Measurements from ENCODE around the gene UBAP2L.
"Not testable (repeated sequence)": the region's sequence is repeated elsewhere in the genome, so short reads cannot be mapped to it uniquely, and the experiment has no call there.

Gene UBAP2L

DNA sequence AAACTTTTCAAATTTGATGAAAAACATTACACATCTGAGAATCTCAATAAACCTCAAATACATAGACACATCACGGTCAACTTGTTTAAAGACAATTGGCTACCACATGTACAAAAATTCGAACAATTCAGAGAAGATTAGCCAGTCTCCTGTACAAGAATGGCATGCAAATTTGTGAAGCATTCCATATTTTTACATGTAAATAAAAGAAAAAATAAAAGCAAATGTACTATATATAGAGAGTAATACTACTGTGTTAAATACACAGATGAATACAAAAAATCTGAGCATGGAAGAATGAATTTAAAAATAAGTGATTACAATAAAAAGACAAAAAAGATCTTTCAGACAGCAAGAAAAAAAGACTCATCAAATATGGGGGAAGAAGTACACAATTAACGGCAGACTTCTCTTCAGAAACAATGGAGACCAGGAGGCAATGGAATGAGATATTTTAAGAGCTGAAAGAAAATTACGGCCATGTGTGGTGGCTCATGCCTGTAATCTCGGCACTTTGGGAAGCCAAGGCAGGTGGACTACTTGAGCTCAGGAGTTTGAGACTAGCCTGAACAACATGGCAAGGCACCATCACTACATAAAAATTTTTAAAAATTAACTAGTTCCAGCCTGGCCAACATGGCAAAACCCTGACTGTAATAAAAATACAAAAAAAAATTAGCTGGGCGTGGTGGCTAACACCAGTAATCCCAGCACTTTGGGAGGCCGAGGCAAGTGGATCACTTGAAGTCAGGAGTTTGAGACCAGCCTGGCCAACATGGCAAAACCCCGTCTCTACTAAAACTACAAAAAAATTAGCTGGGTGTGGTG lies 74.9 kb downstream of the UBAP2L start:
- TF ChIP-seq, protein P1, sequence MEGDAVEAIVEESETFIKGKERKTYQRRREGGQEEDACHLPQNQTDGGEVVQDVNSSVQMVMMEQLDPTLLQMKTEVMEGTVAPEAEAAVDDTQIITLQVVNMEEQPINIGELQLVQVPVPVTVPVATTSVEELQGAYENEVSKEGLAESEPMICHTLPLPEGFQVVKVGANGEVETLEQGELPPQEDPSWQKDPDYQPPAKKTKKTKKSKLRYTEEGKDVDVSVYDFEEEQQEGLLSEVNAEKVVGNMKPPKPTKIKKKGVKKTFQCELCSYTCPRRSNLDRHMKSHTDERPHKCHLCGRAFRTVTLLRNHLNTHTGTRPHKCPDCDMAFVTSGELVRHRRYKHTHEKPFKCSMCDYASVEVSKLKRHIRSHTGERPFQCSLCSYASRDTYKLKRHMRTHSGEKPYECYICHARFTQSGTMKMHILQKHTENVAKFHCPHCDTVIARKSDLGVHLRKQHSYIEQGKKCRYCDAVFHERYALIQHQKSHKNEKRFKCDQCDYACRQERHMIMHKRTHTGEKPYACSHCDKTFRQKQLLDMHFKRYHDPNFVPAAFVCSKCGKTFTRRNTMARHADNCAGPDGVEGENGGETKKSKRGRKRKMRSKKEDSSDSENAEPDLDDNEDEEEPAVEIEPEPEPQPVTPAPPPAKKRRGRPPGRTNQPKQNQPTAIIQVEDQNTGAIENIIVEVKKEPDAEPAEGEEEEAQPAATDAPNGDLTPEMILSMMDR (IDR thresholded peaks at IDR 0.05; ENCODE audit: borderline replicate concordance, control extremely low read depth, extremely low read depth, insufficient read depth, missing control alignments), result no peak
- in situ Hi-C loops (cut with MboI; ENCODE audit: low sequenced_read_pairs, unreplicated experiment), result no loop called here
- no peak for DNase-seq (ENCODE audit: low spot score)

DNA sequence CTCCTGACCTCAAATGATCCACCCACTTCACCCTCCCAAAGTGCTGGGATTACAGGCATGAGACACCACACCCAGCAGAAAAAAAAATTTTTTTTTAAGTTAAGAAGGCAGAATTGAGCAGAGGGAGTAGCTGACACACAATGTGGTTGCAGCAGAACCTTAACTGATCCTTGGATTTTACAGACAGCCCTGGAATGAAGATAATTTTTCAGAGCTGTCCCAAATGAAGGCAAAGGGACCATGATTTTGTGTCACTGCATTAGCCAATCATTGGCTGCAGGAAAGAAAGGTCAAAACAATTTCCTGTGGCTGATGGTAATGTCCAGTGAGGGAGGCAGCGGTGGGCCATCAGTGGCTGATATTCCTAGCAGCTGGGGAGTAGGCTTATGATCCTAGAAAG lies 80.8 kb downstream of the UBAP2L start:
- in situ Hi-C loops (cut with MboI; ENCODE audit: low sequenced_read_pairs, unreplicated experiment), result no loop called here
- TF ChIP-seq, protein P1 (IDR thresholded peaks at IDR 0.05; ENCODE audit: borderline replicate concordance, control extremely low read depth, extremely low read depth, insufficient read depth, missing control alignments), result no peak
- DNase-seq (ENCODE audit: low spot score), result no peak

DNA sequence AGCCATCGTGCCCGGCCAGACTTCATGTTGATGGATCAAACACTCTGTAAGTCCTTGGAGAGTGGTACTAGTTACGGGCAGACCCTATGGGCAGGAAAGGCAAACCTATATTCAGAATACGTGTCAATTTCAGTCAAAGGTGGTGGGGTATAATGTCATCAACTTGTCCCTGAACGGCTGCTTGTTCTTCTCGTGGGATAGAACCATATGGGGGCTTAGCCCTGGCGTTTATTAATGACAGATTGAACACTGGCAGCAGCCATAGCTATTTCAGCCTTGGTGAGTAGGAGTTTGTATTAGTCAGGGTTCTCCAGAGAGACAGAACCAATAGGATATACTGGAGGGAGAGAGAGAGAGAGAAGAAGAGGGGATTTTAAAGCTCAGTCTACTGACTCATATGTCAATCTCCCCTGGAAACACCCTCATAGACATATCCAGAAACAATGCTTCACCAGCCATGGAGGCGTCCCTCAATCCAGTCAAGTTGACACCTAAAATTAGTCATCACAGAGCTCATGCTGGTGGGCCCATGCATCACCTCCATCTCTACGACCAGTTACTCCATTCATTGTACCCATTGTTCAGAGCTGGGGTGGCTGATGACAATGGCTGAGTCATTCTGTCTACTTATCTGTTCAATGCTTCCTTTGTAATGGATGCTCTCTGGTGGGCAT lies 84.0 kb downstream of the UBAP2L start:
- in situ Hi-C loops (cut with MboI; ENCODE audit: low sequenced_read_pairs, unreplicated experiment), result no loop called here
- TF ChIP-seq, protein P1 (IDR thresholded peaks at IDR 0.05; ENCODE audit: borderline replicate concordance, control extremely low read depth, extremely low read depth, insufficient read depth, missing control alignments), result no peak
- DNase-seq (ENCODE audit: low spot score), result no peak

DNA sequence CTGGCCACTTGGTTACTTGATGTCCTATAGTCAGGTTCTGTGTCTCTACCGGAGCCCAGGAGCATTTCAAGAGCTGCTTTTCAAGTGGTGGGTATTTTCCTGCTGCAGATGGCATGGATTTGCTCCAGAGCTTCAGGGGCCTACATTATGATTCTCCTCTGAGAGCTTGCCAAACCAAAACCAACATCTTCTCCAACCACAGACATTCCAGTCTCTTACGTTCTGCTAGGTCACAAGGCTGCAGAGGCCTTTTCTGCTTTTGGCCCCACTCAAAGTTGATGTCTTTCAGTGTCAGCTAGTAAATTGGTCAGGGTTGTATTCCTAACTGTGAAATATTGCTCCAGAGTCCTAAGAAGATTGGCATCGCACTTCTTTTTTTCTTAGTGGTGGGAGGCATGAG lies 85.4 kb downstream of the UBAP2L start:
- DNase-seq (ENCODE audit: low spot score), result no peak
- in situ Hi-C loops (cut with MboI; ENCODE audit: low sequenced_read_pairs, unreplicated experiment), result no loop called here
- TF ChIP-seq, protein P1 (IDR thresholded peaks at IDR 0.05; ENCODE audit: borderline replicate concordance, control extremely low read depth, extremely low read depth, insufficient read depth, missing control alignments), result no peak

DNA sequence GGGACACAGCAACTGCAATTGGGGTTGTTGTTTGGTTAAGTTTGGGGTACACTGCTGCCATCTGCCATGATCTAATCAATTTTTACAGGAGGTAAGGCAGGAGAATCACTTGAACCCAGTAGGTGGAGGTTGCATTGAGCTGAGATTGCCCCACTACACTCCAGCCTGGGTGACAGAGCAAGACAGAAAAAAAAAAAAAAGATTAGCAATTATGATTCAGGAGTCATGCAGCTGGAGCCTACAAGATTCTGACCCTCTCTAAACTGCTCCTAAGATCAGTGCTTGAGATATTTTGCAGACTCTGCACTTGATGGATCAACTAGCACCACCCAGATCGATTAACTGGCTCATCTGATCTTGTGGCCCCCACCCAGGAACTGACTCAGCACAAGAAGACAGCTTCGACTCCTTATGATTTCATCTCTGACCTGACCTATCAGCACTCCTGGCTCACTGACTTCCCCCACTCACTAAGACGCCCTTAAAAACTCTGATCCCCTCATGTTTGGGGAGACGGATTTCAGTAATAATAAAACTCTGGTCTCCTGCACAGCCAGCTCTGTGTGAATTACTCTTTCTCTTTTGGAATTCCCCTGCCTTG lies 87.0 kb downstream of the UBAP2L start:
- DNase-seq (ENCODE audit: low spot score); in situ Hi-C loops (cut with MboI; ENCODE audit: low sequenced_read_pairs, unreplicated experiment): not testable (repeated sequence)

DNA sequence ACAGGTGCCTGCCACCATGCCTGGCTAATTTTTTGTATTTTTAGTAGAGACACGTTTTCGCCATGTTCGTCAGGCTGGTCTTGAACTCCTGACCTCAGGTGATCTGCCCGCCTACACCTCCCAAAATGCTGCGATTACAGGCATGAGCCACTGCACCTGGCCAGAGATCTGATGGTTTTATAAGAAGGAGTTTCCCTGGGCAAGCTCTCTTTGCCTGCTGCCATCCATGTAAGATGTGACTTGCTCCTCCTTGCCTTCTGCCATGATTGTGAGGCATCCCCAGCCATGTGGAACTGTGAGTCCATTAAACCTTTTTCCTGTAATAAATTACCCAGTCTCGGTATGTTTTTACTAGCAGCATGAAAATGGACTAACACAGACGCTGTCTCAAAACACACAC lies 88.4 kb downstream of the UBAP2L start:
- DNase-seq (ENCODE audit: low spot score); in situ Hi-C loops (cut with MboI; ENCODE audit: low sequenced_read_pairs, unreplicated experiment): not testable (repeated sequence)

DNA sequence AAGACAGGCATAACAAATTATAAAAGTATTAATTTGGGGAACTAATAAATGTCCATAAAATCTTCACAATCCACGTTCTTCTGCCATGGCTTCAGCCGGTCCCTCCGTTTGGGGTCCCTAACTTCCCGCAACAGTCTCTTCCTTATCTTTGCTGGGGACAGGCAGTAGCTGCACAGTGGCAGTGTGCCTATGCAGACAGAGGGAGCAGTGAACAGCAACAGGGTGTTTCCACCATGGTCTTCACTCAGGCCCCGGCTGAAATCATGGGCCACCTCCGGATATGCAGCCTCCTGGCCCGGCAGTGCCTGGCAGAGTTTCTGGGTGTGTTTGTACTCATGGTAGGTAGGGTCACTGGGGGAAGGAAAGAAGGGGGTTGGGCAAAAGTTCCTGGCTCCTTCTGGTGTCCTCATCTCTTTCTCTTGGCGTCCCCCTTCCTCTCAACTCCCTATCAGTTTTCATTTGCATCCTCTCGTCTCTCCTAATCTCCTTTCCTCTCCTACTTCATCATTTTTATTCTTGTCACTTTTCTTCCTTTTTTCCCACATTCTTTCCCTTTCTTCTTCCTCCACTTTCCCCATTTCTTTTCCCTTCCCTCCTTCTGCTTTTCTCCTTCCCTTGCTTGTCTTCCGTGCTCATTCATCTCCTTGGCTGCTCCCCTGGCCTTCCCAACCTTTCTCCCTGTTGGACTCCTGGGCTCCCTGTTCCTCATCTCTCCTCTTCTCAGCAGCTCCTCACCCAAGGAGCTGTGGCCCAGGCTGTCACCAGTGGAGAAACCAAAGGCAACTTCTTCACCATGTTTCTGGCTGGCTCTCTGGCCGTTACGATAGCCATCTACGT lies 91.7 kb downstream of the UBAP2L start:
- in situ Hi-C loops (cut with MboI; ENCODE audit: low sequenced_read_pairs, unreplicated experiment); DNase-seq (ENCODE audit: low spot score): not testable (repeated sequence)

DNA sequence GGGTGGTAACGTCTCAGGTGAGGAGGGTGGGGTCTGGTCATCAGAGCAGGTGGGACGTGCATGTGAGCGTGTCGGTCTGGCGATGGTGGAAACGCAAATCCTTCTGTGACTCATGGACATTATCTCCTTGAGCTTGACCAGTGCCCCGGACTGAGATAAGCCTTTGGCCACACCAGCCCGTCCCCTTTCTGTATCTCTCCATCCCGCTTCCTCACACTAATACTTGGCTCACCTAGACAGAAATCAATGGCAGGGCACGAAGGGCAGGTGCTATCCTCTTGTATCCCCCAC lies 92.3 kb downstream of the UBAP2L start:
- in situ Hi-C loops (cut with MboI; ENCODE audit: low sequenced_read_pairs, unreplicated experiment), result no loop called here
- TF ChIP-seq, protein P1 (IDR thresholded peaks at IDR 0.05; ENCODE audit: borderline replicate concordance, control extremely low read depth, extremely low read depth, insufficient read depth, missing control alignments), result no peak
- DNase-seq (ENCODE audit: low spot score), result no peak

DNA sequence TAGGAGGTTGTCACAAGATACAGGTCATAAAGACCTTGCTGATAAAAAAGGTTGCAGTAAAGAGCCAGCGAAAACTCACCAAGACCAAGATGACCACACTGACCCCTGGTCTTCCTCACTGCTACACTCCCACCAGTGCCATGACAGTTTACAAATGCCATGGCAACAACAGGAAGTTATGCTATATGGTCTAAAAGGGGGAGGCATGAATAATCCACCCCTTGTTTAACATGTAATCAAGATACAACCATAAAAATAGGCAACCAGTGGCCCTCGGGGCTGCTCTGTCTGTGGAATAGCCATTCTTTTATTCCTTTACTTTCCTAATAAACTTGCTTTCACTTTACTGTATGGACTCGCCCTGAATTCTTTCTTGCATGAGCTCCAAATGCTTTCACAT lies 93.5 kb downstream of the UBAP2L start:
- in situ Hi-C loops (cut with MboI; ENCODE audit: low sequenced_read_pairs, unreplicated experiment); DNase-seq (ENCODE audit: low spot score): not testable (repeated sequence)
